A549 (cell line): ENCODE measurements around the gene ZKSCAN1.

Experiments used
- FOSL2 ChIP-seq, 2 experiments: fragments of 450-650 bp in 1 of 2; fragments of >200 bp in 1 of 2; sonication (Bioruptor Twin) in 1 of 2; formaldehyde crosslinking; IDR thresholded peaks; 2 replicates each; pipeline versions ENCODE4 v1.5.0 to v1.6.1; 2016 to 2020; ENCODE audit warnings: mild to moderate bottlenecking in 1 of 2, moderate library complexity in 1 of 2
- JUNB ChIP-seq: fragments of >200 bp; sonication (Bioruptor Twin); formaldehyde crosslinking; IDR thresholded peaks from 2 replicates; pipeline ENCODE4 v1.6.1; 2016
- POLR2A ChIP-seq: IDR thresholded peaks from 2 replicates; pipeline ENCODE4 v1.6.1; 2012; ENCODE audit warnings: mild to moderate bottlenecking, low read length
- RAD21 ChIP-seq, 2 experiments: fragments of >200 bp in 1 of 2; sonication (Bioruptor Twin) in 1 of 2; formaldehyde crosslinking in 1 of 2; IDR thresholded peaks in 1 of 2; conservative IDR thresholded peaks in 1 of 2; 2 replicates in 1 of 2; 3 replicates in 1 of 2; pipeline ENCODE4 v1.6.1; 2012 to 2018; ENCODE audit warnings: inconsistent platforms in 1 of 2
- SMC3 ChIP-seq: fragments of >200 bp; sonication (Bioruptor Twin); formaldehyde crosslinking; IDR thresholded peaks from 3 replicates; pipeline ENCODE4 v1.6.1; 2018; ENCODE audit warnings: inconsistent platforms
- TF ChIP-seq, protein P1 (sequence below): IDR thresholded peaks from 2 replicates; pipeline ENCODE4 v1.6.1; 2012
- TF ChIP-seq, protein P2 (sequence below): fragments of >200 bp; sonication (Bioruptor Twin); formaldehyde crosslinking; IDR thresholded peaks from 3 replicates; pipeline ENCODE4 v1.5.1; 2016

- TF ChIP-seq, protein P1, sequence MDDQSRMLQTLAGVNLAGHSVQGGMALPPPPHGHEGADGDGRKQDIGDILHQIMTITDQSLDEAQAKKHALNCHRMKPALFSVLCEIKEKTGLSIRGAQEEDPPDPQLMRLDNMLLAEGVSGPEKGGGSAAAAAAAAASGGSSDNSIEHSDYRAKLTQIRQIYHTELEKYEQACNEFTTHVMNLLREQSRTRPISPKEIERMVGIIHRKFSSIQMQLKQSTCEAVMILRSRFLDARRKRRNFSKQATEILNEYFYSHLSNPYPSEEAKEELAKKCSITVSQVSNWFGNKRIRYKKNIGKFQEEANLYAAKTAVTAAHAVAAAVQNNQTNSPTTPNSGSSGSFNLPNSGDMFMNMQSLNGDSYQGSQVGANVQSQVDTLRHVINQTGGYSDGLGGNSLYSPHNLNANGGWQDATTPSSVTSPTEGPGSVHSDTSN = no peak
- TF ChIP-seq RAD21 (conservative IDR thresholded peaks at IDR 0.05 in 1 of 2, IDR thresholded peaks at IDR 0.05 in 1 of 2) (no peak), JUNB (no peak), SMC3 (no peak), FOSL2 (IDR thresholded peaks at IDR 0.05) (no peak), FOSL2 (CRISPR knock-in tag; IDR thresholded peaks at IDR 0.05) (no peak), POLR2A (no peak)
- TF ChIP-seq, protein P2, sequence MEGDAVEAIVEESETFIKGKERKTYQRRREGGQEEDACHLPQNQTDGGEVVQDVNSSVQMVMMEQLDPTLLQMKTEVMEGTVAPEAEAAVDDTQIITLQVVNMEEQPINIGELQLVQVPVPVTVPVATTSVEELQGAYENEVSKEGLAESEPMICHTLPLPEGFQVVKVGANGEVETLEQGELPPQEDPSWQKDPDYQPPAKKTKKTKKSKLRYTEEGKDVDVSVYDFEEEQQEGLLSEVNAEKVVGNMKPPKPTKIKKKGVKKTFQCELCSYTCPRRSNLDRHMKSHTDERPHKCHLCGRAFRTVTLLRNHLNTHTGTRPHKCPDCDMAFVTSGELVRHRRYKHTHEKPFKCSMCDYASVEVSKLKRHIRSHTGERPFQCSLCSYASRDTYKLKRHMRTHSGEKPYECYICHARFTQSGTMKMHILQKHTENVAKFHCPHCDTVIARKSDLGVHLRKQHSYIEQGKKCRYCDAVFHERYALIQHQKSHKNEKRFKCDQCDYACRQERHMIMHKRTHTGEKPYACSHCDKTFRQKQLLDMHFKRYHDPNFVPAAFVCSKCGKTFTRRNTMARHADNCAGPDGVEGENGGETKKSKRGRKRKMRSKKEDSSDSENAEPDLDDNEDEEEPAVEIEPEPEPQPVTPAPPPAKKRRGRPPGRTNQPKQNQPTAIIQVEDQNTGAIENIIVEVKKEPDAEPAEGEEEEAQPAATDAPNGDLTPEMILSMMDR = no peak
Measured at GRCh38 chr7:99987846-99988245, 27.6 kb upstream of the ZKSCAN1 start.
